ENCODE measurements around the gene BAAT. TPM values are rescaled to one million over a fixed set of nuclear protein-coding genes. Genes with fewer than 3 reads are reported as not detected.
"Not testable (repeated sequence)": the region's sequence is repeated elsewhere in the genome, so short reads cannot be mapped to it uniquely, and the experiment has no call there.

The BAAT gene
- 1.2 TPM for total RNA-seq (ENCODE audit: insufficient read depth, low replicate concordance)

DNA sequence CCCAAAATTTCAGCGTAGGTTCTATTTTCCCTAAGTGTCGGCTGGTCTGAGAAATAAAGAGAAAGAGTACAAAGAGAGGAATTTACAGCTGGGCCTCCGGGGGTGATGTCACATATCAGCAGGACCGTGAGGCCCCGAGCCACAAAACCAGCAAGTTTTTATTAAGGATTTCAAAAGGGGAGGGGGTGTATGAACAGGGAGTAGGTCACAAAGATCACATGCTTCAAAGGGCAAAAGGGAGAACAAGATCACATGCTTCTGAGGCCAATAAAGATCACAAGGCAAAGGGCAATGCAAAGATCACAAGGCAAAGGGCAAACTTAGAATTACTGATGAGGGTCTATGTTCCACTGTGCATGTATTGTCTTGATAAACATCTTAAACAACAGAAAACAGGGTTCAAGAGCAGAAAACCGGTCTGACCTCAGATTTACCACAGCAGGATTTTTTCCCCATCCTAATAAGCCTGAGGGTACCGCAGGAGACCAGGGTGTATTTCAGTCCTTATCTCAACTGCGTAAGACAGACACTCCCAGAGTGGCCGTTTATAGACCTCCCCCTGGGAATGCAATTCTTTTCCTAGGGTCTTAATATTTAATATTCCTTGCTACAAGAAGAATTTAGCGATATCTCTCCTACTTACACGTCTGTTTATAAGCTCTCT is at the start of gene BAAT:
Gene BAAT, minus strand, starts transcription at position 134 of the 664 bp plus-strand sequence. CDS start 13,602 bp downstream, outside the sequence.
- not testable (repeated sequence) for DNase-seq (ENCODE audit: low spot score)

DNA sequence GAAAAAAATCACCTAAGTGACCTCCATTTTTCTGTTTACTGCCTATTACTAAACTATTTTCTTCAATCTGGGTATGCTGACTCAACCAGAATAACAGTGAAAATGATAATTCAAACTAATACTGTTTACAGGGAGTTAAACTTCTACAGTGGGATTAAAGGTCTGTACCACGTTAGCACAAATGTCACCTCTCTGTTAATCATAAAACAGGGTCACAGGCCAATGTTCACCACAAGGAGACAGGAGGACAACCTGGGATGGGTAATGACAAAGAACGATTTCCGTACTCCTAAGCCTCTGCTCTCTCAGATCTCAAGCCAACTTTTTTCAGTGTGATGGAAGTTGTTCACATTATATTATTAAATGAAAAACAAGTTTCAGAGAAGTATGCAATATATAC is 48.4 kb upstream of the BAAT start:
- DNase-seq (ENCODE audit: low spot score), result no peak

DNA sequence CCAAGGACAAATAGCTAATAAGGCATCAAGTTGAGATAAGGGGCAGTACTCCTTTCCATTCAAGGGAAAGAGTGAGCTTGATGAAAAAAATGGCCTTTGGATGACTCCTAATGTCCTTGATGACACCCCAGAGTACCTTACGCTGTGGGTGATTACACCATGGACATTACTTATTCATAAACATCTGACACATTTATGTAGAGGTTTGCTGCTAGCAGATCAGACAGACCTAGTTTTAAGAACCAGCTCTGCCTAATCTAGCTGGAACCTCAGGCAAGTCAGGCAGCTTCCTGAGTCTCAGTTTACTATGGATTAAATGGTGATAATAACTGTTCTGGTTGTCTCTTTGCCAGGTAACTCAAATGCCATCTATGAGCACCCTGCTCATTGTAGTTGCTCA is 47.9 kb upstream of the BAAT start:
- DNase-seq (ENCODE audit: low spot score), result no peak

DNA sequence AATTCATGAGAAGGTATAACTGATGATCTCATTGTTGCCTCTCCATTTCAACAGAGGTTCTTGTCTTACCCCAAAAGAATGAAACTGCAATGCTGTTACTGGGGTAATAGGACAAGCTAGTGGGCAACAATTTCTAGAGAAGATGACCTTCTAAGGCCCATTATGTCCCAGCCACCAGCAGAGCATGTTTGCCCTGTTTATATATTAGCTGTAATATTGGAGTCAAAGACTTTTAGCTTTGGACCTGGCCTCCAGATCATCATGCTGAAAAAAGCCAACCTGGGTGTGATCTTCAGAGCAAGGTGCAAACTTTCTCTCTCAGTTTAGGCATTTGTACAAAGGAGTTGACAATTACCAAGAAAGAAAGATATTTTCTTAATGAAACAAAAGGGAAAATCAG is 47.4 kb upstream of the BAAT start:
- no peak for DNase-seq (ENCODE audit: low spot score)

DNA sequence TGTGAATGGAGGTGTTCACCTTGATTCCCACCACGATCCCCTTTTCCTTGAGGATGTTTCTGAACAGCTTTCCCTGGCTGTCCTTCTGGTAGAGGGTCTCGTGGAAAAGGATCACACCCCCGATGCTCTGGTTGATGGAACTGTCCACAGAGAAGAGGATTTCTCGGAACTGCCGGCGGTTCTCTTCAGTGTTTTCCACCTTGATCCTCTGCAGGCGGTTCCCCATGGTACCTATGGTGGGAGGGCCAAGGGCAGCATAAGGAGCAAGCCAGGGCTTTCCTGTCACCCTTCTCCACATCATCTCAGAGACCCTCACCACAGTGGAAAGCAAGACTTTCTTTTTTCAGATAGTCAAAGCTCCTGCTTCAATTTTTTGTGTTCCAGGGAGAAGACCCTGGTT is 44.9 kb upstream of the BAAT start:
- DNase-seq (ENCODE audit: low spot score), result no peak

DNA sequence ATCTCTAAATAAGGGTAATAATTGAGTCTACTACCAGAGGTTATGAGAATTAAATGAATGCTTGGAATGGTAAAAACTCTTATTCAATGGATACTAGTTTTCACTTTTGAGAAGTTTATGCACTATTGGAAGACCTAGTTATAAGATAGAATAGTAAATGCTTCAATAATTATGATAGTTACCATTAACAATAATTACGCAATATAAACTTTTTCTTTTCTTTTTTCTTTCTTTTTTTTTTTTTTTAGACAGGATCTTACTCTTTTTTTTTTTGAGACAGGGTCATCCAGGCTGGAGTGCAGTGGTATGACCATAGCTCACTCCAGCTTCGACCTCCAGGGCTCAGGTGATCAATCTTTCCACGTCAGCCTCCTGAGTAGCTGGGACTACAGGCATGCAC is 44.1 kb upstream of the BAAT start:
- no peak for DNase-seq (ENCODE audit: low spot score)

DNA sequence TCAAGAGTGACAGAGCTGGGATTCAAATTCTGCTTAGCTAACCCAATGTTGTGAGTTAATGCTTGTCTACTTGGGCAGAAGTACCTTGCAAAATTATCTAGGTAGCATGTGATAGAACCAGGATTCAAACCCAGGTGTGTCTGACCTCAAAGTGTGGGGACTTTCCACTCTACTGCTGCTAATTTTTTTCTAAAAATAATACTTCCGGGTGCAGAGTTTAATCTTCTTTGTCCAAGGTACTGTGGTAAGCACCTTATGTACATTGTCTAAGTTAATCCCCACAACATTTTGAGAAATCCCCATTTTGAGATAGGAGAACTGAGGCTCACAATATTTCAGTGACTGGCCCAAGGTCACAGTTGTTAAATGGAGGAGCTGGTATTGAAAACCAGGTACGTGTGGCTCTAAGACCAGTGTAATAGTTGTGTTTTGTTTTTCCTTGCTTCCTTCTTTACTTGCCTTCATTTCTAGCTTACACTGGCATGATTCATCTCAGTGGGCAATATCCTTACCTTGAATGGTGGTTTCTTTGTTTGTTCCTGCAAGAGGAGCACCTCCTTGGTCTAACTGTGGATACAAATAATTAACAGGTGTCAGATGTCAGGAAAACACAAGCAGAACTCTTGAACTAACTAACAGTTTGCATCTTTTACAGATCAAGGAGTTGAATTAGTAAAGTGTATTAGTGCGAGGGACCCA is 43.3 kb upstream of the BAAT start:
- no peak for DNase-seq (ENCODE audit: low spot score)

DNA sequence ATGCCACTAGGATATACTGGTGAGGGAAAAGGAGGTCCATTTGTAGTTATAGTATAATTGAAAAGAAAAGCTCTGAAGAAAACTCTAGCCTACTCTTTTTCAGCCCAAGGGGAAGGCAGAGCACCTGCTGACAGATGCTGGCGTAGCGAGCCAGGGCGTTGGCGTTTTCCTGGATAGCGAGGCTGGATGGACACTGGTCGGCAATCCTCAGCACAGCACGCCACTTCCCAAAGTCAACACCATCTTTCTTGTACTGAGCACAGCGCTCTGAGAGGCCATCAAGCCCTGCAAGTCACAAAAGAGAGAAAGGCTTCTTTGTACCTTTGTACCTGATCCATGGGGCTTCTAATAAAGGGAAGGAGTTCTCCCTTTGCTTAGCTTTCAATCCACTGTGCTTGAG is 42.6 kb upstream of the BAAT start:
- no peak for DNase-seq (ENCODE audit: low spot score)

DNA sequence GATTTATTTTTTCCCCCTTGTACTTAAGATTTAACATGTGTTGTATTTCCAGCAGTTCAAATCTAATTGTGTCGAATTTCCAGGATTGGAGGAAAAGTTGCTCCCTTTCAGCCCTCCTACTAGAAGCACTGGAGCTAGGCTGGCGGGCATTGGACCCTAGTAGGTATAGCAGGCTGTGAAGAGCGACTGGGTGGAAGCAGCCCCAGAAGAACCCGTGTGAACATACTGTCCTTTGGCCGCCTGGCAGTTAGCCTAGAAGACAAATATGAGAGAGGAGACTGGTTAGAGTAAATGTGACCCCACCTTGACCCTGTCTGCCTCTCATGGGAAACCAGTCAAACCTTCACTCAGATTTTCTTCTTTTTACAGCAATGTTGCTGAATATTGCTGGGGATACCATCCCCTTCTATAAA is 36.9 kb upstream of the BAAT start:
- DNase-seq (ENCODE audit: low spot score), result no peak

DNA sequence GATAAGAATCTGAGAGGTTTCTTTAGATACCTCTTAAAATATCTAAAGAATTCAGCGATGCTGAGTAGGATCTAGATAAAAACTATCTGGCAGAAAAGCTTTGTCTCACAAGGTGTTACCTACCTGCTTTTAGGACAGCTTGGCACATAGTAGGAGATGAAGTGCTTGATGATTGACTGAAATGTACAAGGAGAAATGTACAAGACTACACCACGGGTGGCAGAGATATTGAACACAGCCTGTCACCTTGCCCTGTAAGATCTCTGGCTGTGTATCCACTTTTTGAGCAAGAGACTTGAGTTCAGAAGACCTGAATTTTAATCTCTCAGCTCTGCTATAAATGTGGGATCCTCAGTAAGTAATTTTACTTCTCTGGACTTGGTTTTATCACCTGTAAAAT is 35.1 kb upstream of the BAAT start:
- no peak for DNase-seq (ENCODE audit: low spot score)

DNA sequence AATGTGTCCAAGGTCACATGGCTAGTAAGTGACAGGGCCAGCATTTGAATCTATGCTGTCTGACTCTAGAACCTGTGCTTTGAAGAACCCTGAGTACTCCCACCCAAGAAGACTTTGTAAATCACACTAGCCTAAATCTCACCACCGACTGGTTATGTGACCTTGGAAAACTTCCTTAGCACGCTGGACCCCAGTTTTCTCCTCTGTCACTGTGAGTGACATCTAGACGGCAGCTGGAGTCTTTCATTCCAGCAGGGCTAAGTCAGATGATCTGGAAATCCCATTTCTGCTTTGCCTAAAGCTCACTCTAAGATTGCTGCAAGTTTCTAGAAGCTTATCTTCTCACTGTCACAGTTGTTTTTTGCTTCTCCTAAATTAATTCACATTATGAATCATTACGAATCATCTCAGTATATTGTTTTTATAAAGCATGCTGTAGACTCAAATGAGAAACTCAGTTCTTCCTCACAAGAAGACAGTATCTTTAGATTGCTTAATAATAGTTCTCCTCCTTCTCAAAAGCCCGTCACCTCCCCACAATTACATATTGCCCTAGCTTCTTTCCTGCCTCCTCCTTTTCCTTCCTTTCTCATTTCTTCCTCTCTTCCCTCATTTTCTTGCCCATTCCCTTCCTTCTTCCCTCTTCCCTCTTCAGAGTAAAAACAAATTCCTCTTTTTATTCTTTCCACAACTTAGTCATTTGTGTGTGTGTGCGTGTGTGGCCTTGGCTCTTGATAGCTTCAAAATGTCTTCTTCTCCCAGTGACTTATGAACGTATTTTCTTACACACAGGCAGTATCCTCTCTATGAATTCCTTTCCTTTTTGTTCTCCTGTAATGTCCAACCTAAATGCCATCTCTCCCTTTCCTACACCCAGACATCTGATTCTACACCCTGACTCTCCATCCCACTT is 34.0 kb upstream of the BAAT start:
- DNase-seq (ENCODE audit: low spot score), result no peak

DNA sequence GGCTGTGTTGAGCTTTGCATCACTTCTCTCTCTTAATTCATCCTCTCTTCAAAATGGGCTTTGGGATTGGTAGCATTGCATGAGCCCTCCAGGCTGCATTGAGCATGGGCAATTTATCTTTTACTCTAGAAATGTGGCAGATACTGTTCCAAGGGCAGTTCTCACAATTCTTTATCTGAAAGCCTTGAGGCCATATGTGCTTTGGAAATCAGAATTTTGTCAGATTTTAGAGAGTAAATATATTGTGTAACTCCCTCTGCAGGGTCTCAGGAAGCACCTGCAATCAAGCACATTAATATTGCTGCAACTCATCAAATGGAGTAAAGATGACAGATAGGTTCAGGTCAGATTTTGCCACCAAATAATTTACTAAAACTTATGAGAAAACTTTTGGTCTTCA is 33.2 kb upstream of the BAAT start:
- no peak for DNase-seq (ENCODE audit: low spot score)

DNA sequence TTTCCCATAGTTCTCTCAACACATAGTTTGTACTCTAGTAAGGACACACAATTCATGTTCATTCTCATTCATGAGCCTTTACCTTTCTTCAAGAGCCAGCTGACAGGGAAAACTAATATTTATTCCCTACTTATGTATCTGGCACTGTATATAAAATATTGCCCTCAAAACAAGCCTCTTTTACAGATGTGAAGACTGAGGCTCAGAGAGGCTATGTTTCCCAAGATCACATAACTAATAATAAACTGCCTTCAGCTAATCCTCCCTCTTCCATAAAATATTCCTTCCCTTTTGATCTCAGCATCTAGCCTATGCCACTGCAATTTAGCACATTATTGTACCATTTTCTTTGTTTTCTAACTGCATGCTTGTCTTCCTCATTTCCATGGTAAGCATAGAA is 32.6 kb upstream of the BAAT start:
- no peak for DNase-seq (ENCODE audit: low spot score)

DNA sequence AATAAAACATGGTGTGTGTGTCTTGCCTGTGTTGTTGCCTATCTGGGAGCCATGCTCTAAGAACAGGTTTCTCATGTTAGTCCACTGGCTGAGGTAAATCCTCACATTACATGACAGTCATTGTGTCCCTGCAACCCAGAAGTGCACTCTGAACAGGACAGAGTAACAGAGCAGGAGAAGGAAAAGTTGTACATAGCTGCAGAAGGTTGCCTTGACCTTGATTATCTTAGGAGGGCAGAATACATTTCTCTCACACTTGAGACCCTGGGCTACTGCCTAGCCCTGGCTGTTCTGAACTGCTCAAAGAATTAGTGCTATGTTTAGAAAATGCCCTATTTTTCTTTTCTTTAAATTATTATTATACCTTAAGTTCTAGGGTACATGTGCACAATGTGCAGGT is 30.8 kb upstream of the BAAT start:
- DNase-seq (ENCODE audit: low spot score), result no peak

DNA sequence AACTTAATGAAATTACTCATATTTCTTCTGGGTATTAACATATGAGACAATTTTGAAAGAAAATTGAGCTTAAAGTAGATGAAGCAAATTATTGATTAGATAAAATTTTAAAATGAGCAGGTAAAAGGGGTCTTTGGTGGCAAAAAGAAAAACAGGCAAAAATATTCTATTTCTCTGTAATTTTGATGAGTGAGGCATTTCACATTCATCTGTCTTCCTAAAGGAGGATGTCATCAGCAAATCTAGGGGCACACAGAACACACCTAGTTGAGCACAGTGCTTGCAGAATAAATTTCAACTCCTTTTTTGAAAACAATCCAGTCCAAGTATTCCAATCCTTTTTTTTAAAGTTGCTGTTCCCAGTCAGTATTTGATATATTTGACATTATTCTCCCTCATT is 30.0 kb upstream of the BAAT start:
- DNase-seq (ENCODE audit: low spot score), result no peak

DNA sequence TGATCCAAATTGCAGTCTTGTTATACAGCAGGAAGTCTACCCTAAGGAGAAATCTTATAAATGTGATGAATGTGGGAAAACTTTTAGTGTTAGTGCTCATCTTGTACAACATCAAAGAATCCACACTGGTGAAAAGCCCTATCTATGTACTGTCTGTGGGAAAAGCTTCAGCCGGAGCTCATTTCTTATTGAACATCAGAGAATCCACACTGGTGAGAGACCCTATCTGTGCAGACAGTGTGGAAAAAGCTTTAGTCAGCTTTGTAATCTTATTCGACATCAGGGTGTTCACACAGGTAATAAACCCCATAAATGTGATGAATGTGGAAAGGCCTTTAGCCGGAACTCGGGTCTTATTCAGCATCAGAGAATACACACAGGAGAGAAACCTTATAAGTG is 24.3 kb upstream of the BAAT start:
- DNase-seq (ENCODE audit: low spot score), result no peak

DNA sequence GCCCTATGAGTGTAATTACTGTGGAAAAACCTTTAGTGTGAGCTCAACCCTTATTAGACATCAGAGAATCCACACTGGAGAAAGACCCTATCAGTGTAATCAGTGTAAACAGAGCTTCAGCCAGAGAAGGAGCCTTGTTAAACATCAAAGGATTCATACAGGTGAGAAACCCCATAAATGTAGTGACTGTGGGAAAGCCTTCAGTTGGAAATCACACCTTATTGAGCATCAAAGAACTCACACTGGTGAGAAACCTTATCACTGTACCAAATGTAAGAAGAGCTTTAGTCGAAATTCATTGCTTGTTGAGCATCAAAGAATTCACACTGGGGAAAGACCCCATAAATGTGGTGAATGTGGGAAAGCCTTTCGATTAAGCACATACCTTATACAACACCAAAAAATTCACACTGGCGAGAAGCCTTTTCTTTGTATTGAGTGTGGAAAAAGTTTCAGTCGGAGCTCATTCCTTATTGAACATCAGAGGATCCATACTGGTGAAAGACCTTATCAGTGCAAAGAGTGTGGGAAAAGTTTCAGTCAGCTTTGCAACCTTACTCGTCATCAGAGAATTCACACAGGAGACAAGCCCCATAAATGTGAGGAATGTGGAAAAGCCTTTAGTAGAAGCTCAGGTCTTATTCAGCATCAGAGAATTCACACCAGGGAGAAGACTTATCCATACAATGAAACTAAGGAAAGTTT is 23.7 kb upstream of the BAAT start:
- no peak for DNase-seq (ENCODE audit: low spot score)

DNA sequence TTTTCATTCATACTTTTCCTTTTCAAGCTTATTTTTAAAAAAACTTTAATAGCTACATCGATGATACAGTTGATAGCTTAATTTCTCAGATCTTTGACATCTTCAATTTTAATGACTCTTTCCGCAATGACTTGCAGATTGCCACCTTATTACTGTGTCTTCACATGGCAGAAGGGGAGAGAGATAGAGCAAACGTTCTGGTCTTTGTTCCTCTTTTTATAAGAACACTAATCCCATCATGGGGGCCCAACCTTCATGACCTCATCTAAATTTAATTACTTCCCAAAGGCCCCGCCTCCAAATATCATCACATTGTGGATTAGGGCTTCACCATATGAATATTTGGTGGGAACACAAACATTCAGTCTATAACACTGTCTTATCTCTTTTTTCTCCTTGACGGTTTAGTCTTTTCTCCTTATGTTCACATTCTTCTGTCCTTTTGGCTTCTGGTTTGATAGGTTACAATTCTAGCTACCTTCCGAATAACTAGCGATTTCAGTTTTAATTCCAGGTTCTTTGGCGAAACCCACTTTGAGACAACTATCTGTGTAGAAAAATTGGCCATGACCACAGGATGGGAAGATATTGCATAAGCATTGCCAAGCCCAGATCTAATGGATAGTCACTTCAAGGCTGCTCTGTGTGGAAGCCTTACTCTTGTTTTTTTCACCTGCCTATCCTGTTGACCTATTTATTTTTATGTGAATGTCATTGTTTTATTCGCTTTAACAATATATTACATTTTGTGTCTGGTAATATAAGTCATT is 18.9 kb upstream of the BAAT start:
- no peak for DNase-seq (ENCODE audit: low spot score)

DNA sequence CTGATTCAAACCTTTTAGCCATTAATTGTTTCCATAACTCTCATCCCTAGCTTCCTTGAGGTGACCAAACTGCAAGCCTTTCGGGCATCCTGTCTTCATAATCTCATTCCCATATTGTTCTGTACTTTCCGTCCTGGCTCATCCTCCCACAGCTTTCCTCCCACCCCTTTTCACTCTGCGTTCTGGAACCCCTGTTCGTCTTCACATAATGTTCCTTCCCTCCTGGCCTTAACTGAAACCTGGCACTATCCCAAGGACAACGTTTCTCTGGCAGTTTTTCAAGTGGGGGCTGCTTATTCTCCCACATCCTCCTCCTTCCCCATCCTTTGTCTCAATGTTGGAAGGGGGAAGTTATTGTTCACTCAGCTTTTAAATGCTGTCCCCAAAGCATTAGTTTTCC is 15.3 kb upstream of the BAAT start:
- DNase-seq (ENCODE audit: low spot score), result no peak

DNA sequence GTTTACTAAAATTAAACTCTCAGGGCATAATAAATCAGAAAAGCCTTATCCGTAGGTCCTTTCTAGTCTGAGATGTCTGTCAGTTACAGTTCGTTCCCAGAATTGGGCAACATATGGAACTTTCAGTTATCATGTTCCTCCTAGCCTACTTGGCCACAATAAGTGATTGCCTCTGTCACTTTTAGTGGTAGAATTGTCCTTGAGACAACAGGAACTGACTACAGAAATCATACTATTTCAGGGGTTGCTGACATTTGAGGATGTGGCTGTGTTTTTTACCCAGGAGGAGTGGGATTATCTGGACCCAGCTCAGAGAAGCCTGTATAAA is 14.8 kb upstream of the BAAT start:
- no peak for DNase-seq (ENCODE audit: low spot score)

DNA sequence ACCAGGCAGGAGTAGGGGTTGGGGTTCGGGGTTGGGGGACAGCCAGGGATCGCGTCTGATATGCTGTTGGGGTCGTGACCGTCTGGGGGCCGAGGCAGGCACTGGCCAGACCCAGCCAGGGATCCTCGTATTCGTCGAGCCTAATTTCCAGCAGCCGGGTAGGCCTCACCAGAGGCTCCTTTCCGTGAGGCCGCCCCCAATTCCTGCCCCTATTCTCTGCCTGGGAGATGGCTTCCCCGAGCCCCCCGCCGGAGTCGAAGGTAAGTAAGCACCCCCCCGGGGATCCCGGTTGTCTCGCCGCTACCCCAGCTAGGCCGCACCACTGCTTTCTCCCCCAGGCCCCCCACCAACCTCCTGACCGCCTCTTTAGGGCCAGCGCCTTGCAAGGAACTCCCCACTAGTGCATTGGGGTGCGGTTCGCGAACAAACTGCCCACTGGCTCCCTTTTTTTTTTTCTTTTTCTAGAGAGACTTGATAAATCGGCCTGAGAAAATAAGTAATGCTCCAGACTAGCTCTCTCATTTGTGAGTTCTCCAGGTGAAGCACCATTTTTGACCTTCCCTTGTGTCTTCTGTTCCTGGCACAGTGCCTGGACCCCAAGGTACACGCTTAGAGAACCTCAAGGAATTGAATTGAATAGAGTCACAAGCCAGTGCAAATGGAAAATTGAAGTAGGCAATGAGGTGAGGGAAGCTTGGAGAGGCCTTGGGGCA is 14.3 kb upstream of the BAAT start:
- DNase-seq (ENCODE audit: low spot score), result no peak

Data from umbilical cord (tissue), 2 donors.